Measurements from ENCODE around the gene SHANK2. TPM values are rescaled to one million over a fixed set of nuclear protein-coding genes. Genes with fewer than 3 reads are reported as not detected.

SHANK2 gene
- total RNA-seq, 1 donor from 2014 or later: 0.53 TPM

DNA sequence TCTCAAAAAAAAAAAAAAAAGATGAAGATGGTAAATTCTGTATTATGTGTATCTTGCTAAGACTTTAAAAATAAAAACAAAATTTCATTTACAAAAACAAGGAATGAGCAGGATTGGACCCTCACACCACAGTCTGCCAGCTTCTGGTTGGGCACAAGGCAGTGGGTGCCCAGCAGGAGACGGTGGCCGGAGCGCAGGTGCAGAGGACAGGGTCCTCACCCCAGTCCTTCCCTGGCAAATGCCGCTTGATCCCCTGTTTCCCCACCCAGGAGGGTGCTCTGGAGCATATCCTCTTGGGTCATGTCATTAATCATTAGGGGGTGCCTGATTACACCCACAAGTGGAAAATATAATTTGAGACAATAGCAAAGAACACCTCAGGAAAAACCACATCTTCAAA is 31.2 kb downstream of the SHANK2 start:
- Histone ChIP-seq H3K4me3 (no peak overlapping the region), H3K36me3 (no peaks in the 10 kb centered on the region), H3K4me1 (no peaks in the 10 kb centered on the region), H3K27ac (no peak overlapping the region), H3K27me3 (no peaks in the 10 kb centered on the region), H3K9me3 (peaks cover 0 to 3% of the 10 kb centered on the region in 2 donors)
- intact Hi-C loops (cut with DNase I): no loop called here
- peak in 1 of 2 donors; percentile 16 for DNase-seq (ENCODE audit: low spot score in 2 of 2)
- TF ChIP-seq, protein P1, sequence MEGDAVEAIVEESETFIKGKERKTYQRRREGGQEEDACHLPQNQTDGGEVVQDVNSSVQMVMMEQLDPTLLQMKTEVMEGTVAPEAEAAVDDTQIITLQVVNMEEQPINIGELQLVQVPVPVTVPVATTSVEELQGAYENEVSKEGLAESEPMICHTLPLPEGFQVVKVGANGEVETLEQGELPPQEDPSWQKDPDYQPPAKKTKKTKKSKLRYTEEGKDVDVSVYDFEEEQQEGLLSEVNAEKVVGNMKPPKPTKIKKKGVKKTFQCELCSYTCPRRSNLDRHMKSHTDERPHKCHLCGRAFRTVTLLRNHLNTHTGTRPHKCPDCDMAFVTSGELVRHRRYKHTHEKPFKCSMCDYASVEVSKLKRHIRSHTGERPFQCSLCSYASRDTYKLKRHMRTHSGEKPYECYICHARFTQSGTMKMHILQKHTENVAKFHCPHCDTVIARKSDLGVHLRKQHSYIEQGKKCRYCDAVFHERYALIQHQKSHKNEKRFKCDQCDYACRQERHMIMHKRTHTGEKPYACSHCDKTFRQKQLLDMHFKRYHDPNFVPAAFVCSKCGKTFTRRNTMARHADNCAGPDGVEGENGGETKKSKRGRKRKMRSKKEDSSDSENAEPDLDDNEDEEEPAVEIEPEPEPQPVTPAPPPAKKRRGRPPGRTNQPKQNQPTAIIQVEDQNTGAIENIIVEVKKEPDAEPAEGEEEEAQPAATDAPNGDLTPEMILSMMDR (IDR thresholded peaks at IDR 0.05): no peak

GRCh38 chr11:71218789-71219499 is 33.4 kb downstream of the SHANK2 start:
- H3K27me3 ChIP-seq: no peaks in the 10 kb centered on the region
- no peaks in the 10 kb centered on the region for H3K36me3 ChIP-seq
- intact Hi-C loops (cut with DNase I): no loop called here
- no peaks in the 10 kb centered on the region for H3K4me1 ChIP-seq
- peak in 1 of 2 donors; percentile 45 for DNase-seq (ENCODE audit: low spot score in 2 of 2)
- H3K27ac ChIP-seq: no peak overlapping the region
- H3K4me3 ChIP-seq: no peak overlapping the region
- TF ChIP-seq, protein P1 (IDR thresholded peaks at IDR 0.05): no peak
- no peaks in the 10 kb centered on the region for H3K9me3 ChIP-seq

DNA sequence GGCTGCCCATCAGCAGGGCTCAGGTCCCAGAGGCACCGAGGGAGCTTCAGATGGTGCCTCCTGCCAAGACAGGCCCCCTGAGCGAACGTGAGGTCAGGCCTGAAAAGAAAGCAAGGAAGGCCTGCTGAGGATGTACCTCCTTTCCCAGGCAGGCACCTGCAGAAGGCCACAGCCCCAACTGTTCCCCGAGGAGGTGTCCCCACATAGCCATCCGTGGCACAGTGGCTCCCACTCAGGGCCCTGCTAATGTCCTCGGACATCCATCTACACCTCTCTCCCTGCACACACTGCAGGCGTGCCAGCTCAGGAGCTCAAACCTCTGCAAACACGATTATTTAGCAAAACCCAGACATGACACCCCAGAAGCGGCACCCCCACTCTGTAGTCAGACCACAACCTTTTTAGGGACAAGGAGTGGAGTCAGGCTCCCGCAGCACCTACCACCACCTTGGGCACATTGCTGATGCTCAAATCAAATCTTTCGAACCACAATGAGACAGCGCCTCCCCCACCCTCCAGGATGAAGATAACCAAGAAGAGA is 36.9 kb downstream of the SHANK2 start:
- peak in 1 of 2 donors; percentile 50 for DNase-seq (ENCODE audit: low spot score in 2 of 2)
- no peaks in the 10 kb centered on the region for H3K9me3 ChIP-seq
- intact Hi-C loops (cut with DNase I): no loop called here
- TF ChIP-seq, protein P1 (IDR thresholded peaks at IDR 0.05): no peak
- no peak overlapping the region for H3K27ac ChIP-seq
- H3K4me3 ChIP-seq: no peak overlapping the region
- H3K4me1 ChIP-seq: no peaks in the 10 kb centered on the region
- no peaks in the 10 kb centered on the region for H3K27me3 ChIP-seq
- no peaks in the 10 kb centered on the region for H3K36me3 ChIP-seq

GRCh38 chr11:71214553-71215424 is 37.6 kb downstream of the SHANK2 start:
- H3K27me3 ChIP-seq: no peaks in the 10 kb centered on the region
- no peaks in the 10 kb centered on the region for H3K4me1 ChIP-seq
- no peaks in the 10 kb centered on the region for H3K36me3 ChIP-seq
- intact Hi-C loops (cut with DNase I): no loop called here
- TF ChIP-seq, protein P1 (IDR thresholded peaks at IDR 0.05): no peak
- no peak for DNase-seq (ENCODE audit: low spot score in 2 of 2)
- H3K9me3 ChIP-seq: no peaks in the 10 kb centered on the region
- H3K4me3 ChIP-seq: no peak overlapping the region
- no peak overlapping the region for H3K27ac ChIP-seq

DNA sequence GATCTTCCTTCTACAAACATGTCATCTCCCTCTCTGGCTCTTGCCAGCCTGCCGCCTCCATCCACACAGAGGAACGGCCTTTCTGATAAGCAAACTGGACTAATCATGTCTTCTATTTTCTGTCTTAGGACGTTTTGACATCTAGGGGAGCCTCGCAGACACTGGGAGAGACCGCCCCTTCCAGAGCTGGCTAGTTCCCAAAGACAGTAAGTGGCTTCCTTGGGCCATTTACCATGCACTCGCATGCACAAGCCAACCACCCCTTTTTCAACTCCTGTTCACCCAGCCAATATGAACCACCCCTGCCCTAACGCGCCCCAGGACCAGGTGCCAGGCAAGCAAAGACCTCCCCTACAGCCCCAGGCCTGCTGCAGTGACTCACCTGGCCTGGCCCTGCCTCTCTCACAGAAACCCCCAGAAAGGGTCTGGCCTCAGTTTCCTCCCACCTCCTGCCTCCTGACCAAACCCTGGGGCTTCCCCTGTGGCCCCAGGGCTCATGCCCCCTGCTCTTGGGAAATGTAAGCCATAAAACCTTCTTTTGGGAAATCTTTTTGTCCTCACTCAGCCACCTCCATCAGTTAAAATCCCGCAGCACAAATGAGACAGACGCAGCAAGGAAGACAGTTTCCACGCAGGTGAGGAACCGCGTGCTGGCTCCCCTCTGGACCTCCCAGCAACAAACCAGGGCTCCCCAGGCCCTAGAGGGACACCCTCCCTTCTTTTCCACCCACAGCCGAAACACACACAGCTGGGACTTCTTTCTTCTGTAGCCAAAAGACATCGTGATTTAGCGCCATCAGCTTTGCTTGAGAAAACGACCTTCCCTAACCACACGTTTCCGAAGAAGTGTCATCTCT is 38.5 kb downstream of the SHANK2 start:
- DNase-seq (ENCODE audit: low spot score in 2 of 2): no peak
- Histone ChIP-seq H3K27me3 (no peaks in the 10 kb centered on the region), H3K4me1 (no peaks in the 10 kb centered on the region), H3K4me3 (no peak overlapping the region), H3K36me3 (no peaks in the 10 kb centered on the region), H3K27ac (no peak overlapping the region), H3K9me3 (no peaks in the 10 kb centered on the region)
- TF ChIP-seq, protein P1 (IDR thresholded peaks at IDR 0.05): no peak
- intact Hi-C loops (cut with DNase I): no loop called here
